IMR-90 (cell line): ENCODE measurements around the gene CACNA1G. TPM values are rescaled to one million over a fixed set of nuclear protein-coding genes. Genes with fewer than 3 reads are reported as not detected.

Experiments used
- ATAC-seq: fragments of 200-7000 bp; cut with Tn5 transposase; 2 replicates; pipeline ENCODE4 v1.9.1; 2020; ENCODE audit warnings: low read depth, mild to moderate bottlenecking, moderate library complexity
- BruUV-seq: library from RNA; stranded (reverse); fragments of 400-500 nt; replicated peaks from 2 replicates; lab custom pipeline; 2021; lab: Mats Ljungman, UMichigan
- CTCF ChIA-PET: fragments of 300-600 bp; formaldehyde crosslinking; extraction: SDS; loops from one replicate; lab custom pipeline; 2021; ENCODE audit warnings: antibody characterized with exemption; lab: Yijun Ruan, JAX
- POLR2A ChIA-PET: fragments of 300-600 bp; sonication (Branson Sonifier 250); formaldehyde crosslinking; loops from one replicate; lab custom pipeline; 2022; ENCODE audit warnings: antibody characterized with exemption; ENCODE audit not compliant: unreplicated experiment; lab: Charles Lee
- DNase-seq: peaks from one replicate; pipeline ENCODE4 v3.0.0; 2013
- H2AFZ ChIP-seq: replicated peaks from 2 replicates; pipeline ENCODE3; 2013; ENCODE audit warnings: low read length, mild to moderate bottlenecking; ENCODE audit not compliant: poor library complexity
- H2AK5ac ChIP-seq: 2 replicates; pipeline ENCODE4 v1.6.1; 2013; ENCODE audit warnings: low read depth, low read length, inconsistent platforms
- H2AK9ac ChIP-seq: replicated peaks from 2 replicates; pipeline ENCODE3; 2013; ENCODE audit warnings: mild to moderate bottlenecking, low read depth, low read length, moderate library complexity; ENCODE audit not compliant: poor library complexity
- H2BK120ac ChIP-seq: 2 replicates; pipeline ENCODE4 v1.6.1; 2013; ENCODE audit warnings: low read depth, low read length, inconsistent platforms
- H2BK15ac ChIP-seq: 3 replicates; pipeline ENCODE4 v1.6.1; 2013; ENCODE audit warnings: low read depth, low read length, inconsistent platforms
- H2BK20ac ChIP-seq: 2 replicates; pipeline ENCODE4 v1.6.1; 2013; ENCODE audit warnings: low read depth, mild to moderate bottlenecking, inconsistent platforms, low read length, moderate library complexity
- H2BK5ac ChIP-seq: 2 replicates; pipeline ENCODE4 v1.6.1; 2013; ENCODE audit warnings: mild to moderate bottlenecking, low read depth, low read length, inconsistent platforms; ENCODE audit not compliant: poor library complexity, severe bottlenecking
- H3K14ac ChIP-seq: replicated peaks from 2 replicates; pipeline ENCODE4 v1.6.1; 2013; ENCODE audit warnings: low read depth, low read length, inconsistent platforms
- H3K18ac ChIP-seq: 2 replicates; pipeline ENCODE4 v1.6.1; 2013; ENCODE audit warnings: low read depth, low read length, control low read depth
- H3K23ac ChIP-seq: 2 replicates; pipeline ENCODE4 v1.6.1; 2013; ENCODE audit warnings: low read depth, low read length, inconsistent platforms
- H3K27ac ChIP-seq: 2 replicates; pipeline ENCODE4 v1.5.1; 2013; ENCODE audit warnings: mild to moderate bottlenecking, control low read depth, low read length; ENCODE audit not compliant: insufficient read depth
- H3K27me3 ChIP-seq: 2 replicates; pipeline ENCODE4 v1.6.1; 2013; ENCODE audit warnings: low read length; ENCODE audit not compliant: control insufficient read depth, insufficient read depth
- H3K36me3 ChIP-seq: 2 replicates; pipeline ENCODE4 v1.6.1; 2013; ENCODE audit warnings: low read length, mixed read lengths; ENCODE audit not compliant: control insufficient read depth, insufficient read depth
- H3K4ac ChIP-seq: 2 replicates; pipeline ENCODE4 v1.6.1; 2013; ENCODE audit warnings: low read depth, low read length, inconsistent platforms
- H3K4me1 ChIP-seq: 2 replicates; pipeline ENCODE4 v1.6.1; 2013; ENCODE audit warnings: low read length, mixed read lengths; ENCODE audit not compliant: control insufficient read depth, insufficient read depth
- H3K4me2 ChIP-seq: 2 replicates; pipeline ENCODE4 v1.6.1; 2013; ENCODE audit warnings: low read depth, mild to moderate bottlenecking, control low read depth, low read length, moderate library complexity
- H3K4me3 ChIP-seq: 2 replicates; pipeline ENCODE4 v1.5.1; 2013; ENCODE audit warnings: low read depth, mild to moderate bottlenecking, control low read depth, low read length, moderate library complexity; ENCODE audit not compliant: insufficient read depth
- H3K56ac ChIP-seq: 2 replicates; pipeline ENCODE4 v1.6.1; 2013; ENCODE audit warnings: low read length, inconsistent platforms; ENCODE audit not compliant: insufficient read depth; ENCODE audit errors: extremely low read depth
- H3K79me1 ChIP-seq, 2 experiments: 2 replicates each; pipeline ENCODE4 v1.6.1; 2013; ENCODE audit warnings: low read length in 2 of 2, inconsistent platforms in 1 of 2, low read depth in 1 of 2
- H3K9ac ChIP-seq: 2 replicates; pipeline ENCODE4 v1.6.1; 2013; ENCODE audit warnings: low read depth, low read length, control low read depth
- H3K9me1 ChIP-seq: 2 replicates; pipeline ENCODE4 v1.6.1; 2013; ENCODE audit warnings: low read length, inconsistent platforms; ENCODE audit not compliant: insufficient read depth
- H3K9me3 ChIP-seq: 2 replicates; pipeline ENCODE4 v1.6.1; 2013; ENCODE audit warnings: low read length; ENCODE audit not compliant: control insufficient read depth, insufficient read depth
- H4K20me1 ChIP-seq: 2 replicates; pipeline ENCODE4 v1.6.1; 2013; ENCODE audit warnings: low read length, inconsistent platforms; ENCODE audit not compliant: insufficient read depth
- H4K5ac ChIP-seq: 2 replicates; pipeline ENCODE4 v1.6.1; 2013; ENCODE audit warnings: mild to moderate bottlenecking, low read depth, low read length, control low read depth
- H4K8ac ChIP-seq, 2 experiments: 2 replicates each; pipeline ENCODE4 v1.6.1; 2013; ENCODE audit warnings: low read depth in 2 of 2, low read length in 2 of 2, control low read depth in 1 of 2, inconsistent platforms in 1 of 2
- H4K91ac ChIP-seq: 2 replicates; pipeline ENCODE4 v1.6.1; 2013; ENCODE audit warnings: low read depth, low read length, inconsistent platforms; ENCODE audit not compliant: insufficient read depth
- BHLHE40 ChIP-seq: fragments of 150-350 bp; IDR thresholded peaks from 2 replicates; pipeline ENCODE4 v1.6.1; 2016; ENCODE audit warnings: mild to moderate bottlenecking, low read depth, low read length
- CEBPB ChIP-seq: IDR thresholded peaks from 2 replicates; pipeline ENCODE4 v1.6.1; 2012; ENCODE audit warnings: low read depth, low read length, improper control_type of control experiment
- CTCF ChIP-seq: conservative IDR thresholded peaks from 2 replicates; pipeline ENCODE4 v1.5.1; 2012; ENCODE audit warnings: mild to moderate bottlenecking, low read depth, low read length, improper control_type of control experiment
- ELK1 ChIP-seq: fragments of 150-350 bp; IDR thresholded peaks from 2 replicates; pipeline ENCODE4 v1.6.1; 2016; ENCODE audit warnings: low read depth, mild to moderate bottlenecking, low read length, moderate library complexity, borderline replicate concordance
- FOS ChIP-seq: fragments of 150-350 bp; IDR thresholded peaks from 2 replicates; pipeline ENCODE4 v1.6.1; 2016; ENCODE audit warnings: low read depth, low read length
- MAFK ChIP-seq: IDR thresholded peaks from 2 replicates; pipeline ENCODE4 v1.6.1; 2012; ENCODE audit warnings: low read depth, low read length, improper control_type of control experiment
- MAZ ChIP-seq: IDR thresholded peaks from 2 replicates; pipeline ENCODE4 v1.6.1; 2012; ENCODE audit warnings: low read depth, mild to moderate bottlenecking, low read length, improper control_type of control experiment, moderate library complexity, borderline replicate concordance
- MXI1 ChIP-seq: IDR thresholded peaks from 2 replicates; pipeline ENCODE4 v1.6.1; 2012; ENCODE audit warnings: low read depth, mild to moderate bottlenecking, low read length, moderate library complexity, borderline replicate concordance
- NFE2L2 ChIP-seq: fragments of 150-350 bp; IDR thresholded peaks from 2 replicates; pipeline ENCODE4 v1.6.1; 2016; ENCODE audit warnings: low read depth, mild to moderate bottlenecking, low read length
- POLR2A ChIP-seq: IDR thresholded peaks from 2 replicates; pipeline ENCODE4 v1.6.1; 2012; ENCODE audit warnings: mild to moderate bottlenecking, low read depth, low read length
- RAD21 ChIP-seq: IDR thresholded peaks from 2 replicates; pipeline ENCODE4 v1.6.1; 2012; ENCODE audit warnings: low read length, improper control_type of control experiment
- RFX5 ChIP-seq: IDR thresholded peaks from 2 replicates; pipeline ENCODE4 v1.8.0; 2012; ENCODE audit warnings: low read depth, mild to moderate bottlenecking, low read length, moderate library complexity
- SMC3 ChIP-seq: fragments of 150-350 bp; IDR thresholded peaks from 2 replicates; pipeline ENCODE4 v1.6.1; 2016; ENCODE audit warnings: low read depth, mild to moderate bottlenecking, antibody characterized with exemption, low read length, moderate library complexity
- WGBS, 2 experiments: methylation state at CpG; one replicate each; pipeline versions ENCODE4 v1.1.5 to v1.1.7; 2013; ENCODE audit warnings: missing lambda C conversion rate in 2 of 2; ENCODE audit not compliant: insufficient read length in 1 of 2; ENCODE audit errors: extremely low coverage in 2 of 2; 5-methylcytosine and 5-hydroxymethylcytosine counted together
- dilution Hi-C: fragments of 300-500 bp; cut with HindIII; formaldehyde crosslinking; loops from one replicate; pipeline ENCODE4 v1.14.3; 2018; ENCODE audit warnings: low sequenced_read_pairs; ENCODE audit not compliant: unreplicated experiment
- in situ Hi-C: fragments of 300-500 bp; cut with MboI; formaldehyde crosslinking; loops from 3 replicates; pipeline ENCODE4 v1.14.3; 2019; ENCODE audit warnings: low sequenced_read_pairs, inconsistent platforms, mixed read lengths
- intact Hi-C: fragments of 100-400 bp; cut with micrococcal nuclease; formaldehyde crosslinking; loops from 2 replicates; pipeline ENCODE4 v1.10.0; 2022
- polyA plus RNA-seq, 3 experiments: library from polyadenylated mRNA; depleted of rRNA; stranded (reverse); fragments of >200 nt; gene quantifications; 2 replicates each; pipeline ENCODE4 v1.2.3, GENCODE V29; 2012; ENCODE audit warnings: low replicate concordance in 1 of 3
- total RNA-seq: library from RNA; depleted of rRNA; stranded (reverse); fragments of >200 nt; gene quantifications from 2 replicates; pipeline ENCODE4 v1.2.3, GENCODE V29; 2012

The CACNA1G gene
- total and polyA plus RNA-seq, 2 of the 4 experiments (the other 2 are of a cell fraction) = under 0.01 to 0.03 TPM

DNA sequence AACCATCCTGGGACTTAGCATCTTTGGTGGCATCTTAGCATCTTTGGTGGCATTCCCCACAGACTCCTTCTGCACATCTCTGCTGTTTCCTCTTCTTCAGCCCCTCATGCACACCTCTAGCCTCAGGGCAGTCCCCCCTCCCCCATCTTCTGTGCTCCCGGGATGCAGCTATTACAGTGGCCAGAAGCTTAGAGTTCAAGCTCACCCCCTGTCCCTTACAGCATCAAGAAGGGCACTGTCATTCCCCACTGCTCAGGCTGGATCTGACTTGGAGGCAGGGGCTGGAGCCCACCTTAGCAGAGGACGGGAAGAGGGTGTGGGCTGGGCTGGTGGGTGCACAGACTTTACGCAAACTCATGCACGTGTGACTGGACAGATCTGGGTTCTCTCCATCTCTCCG, 27.3 kb upstream of the CACNA1G start:
- WGBS, 2 experiments = 25% methylated on average over 3 of the region's 5 CpGs; no CpG with 5 or more reads in 1 of the 2 experiments
- Histone ChIP-seq H3K9me3 (no peaks in the 10 kb centered on the region), H3K56ac (no peak overlapping the region), H3K27ac (no peak overlapping the region), H4K8ac (no peak overlapping the region), H2AK5ac (no peak overlapping the region), H2BK120ac (no peak overlapping the region), H3K4ac (no peak overlapping the region), H2AFZ (no peak overlapping the region), H4K91ac (no peak overlapping the region), H3K4me1 (peaks cover 11% of the 10 kb centered on the region; the same call in 1 of the 2 replicates), H3K4me2 (no peak overlapping the region), H4K20me1 (no peaks in the 10 kb centered on the region; the same call in 1 of the 2 replicates), H2BK5ac (no peak overlapping the region), H3K9me1 (no peaks in the 10 kb centered on the region), H3K4me3 (no peak overlapping the region), H2AK9ac (no peak overlapping the region), H3K79me1 (no peaks in the 10 kb centered on the region), H2BK20ac (no peak overlapping the region), H2BK15ac (no peak overlapping the region), H3K23ac (no peak overlapping the region), H3K18ac (no peak overlapping the region), H3K14ac (no peak overlapping the region), H3K9ac (no peak overlapping the region), H3K27me3 (peaks cover 52% of the 10 kb centered on the region), H4K5ac (no peak overlapping the region), H3K36me3 (no peaks in the 10 kb centered on the region)
- ChIA-PET POLR2A (no interaction called here), CTCF (no interaction called here)
- intact Hi-C loops = no loop called here
- in situ Hi-C loops = no loop called here
- dilution Hi-C loops = no loop called here
- DNase-seq (no peak), ATAC-seq (no peak; the same call in 1 of the 2 replicates)
- no peak for TF ChIP-seq CTCF
- no peak for TF ChIP-seq RFX5
- no peak for TF ChIP-seq FOS
- TF ChIP-seq MAFK = no peak
- TF ChIP-seq SMC3 = no peak
- TF ChIP-seq NFE2L2 = no peak
- TF ChIP-seq CEBPB = no peak
- no peak for TF ChIP-seq RAD21
- no peak for TF ChIP-seq BHLHE40
- TF ChIP-seq MXI1 = no peak
- TF ChIP-seq MAZ = no peak
- no peak for TF ChIP-seq POLR2A
- no peak for TF ChIP-seq ELK1
- no TSS peak for BruUV-seq
